GM23338 (cell line): ENCODE results near the gene REV3L. TPM values are rescaled to one million over a fixed set of nuclear protein-coding genes. Genes with fewer than 3 reads are reported as not detected.

Source experiments
- ATAC-seq: fragments of 200-7000 bp; cut with Tn5 transposase; 3 replicates; pipeline ENCODE4 v1.9.1; 2020
- DNase-seq: peaks from one replicate; pipeline ENCODE4 v3.0.0-alpha.2; 2015; ENCODE audit warnings: low spot score
- H2AFZ ChIP-seq: fragments of 200-600 bp; sonication (generic); 2 replicates; pipeline ENCODE4 v1.8.0; 2016; ENCODE audit warnings: antibody characterized with exemption, mild to moderate bottlenecking, moderate library complexity
- H3F3A ChIP-seq: fragments of 200-600 bp; sonication (generic); replicated peaks from 2 replicates; pipeline ENCODE4 v1.8.0; 2017; ENCODE audit warnings: antibody characterized with exemption, mixed run types, low read depth
- H3K27ac ChIP-seq: fragments of 200-600 bp; sonication (generic); 2 replicates; pipeline ENCODE4 v1.6.1; 2016; ENCODE audit warnings: low read depth
- H3K27me3 ChIP-seq: fragments of 200-600 bp; sonication (generic); 2 replicates; pipeline ENCODE4 v1.8.0; 2016; ENCODE audit warnings: mild to moderate bottlenecking, mixed run types, moderate library complexity; ENCODE audit not compliant: insufficient read depth
- H3K36me3 ChIP-seq: fragments of 200-600 bp; sonication (generic); 2 replicates; pipeline ENCODE4 v1.8.0; 2016; ENCODE audit warnings: mild to moderate bottlenecking; ENCODE audit not compliant: insufficient read depth
- H3K4me1 ChIP-seq: fragments of 200-600 bp; sonication (generic); 2 replicates; pipeline ENCODE4 v1.8.0; 2016; ENCODE audit warnings: mild to moderate bottlenecking, moderate library complexity; ENCODE audit not compliant: insufficient read depth
- H3K4me2 ChIP-seq: fragments of 200-600 bp; sonication (generic); 2 replicates; pipeline ENCODE4 v1.7.1; 2017; ENCODE audit warnings: mixed run types
- H3K4me3 ChIP-seq: fragments of 200-600 bp; sonication (generic); 2 replicates; pipeline ENCODE4 v1.6.1; 2016; ENCODE audit warnings: mixed run types
- H3K79me2 ChIP-seq: fragments of 200-600 bp; sonication (generic); replicated peaks from 2 replicates; pipeline ENCODE4 v1.8.0; 2017; ENCODE audit warnings: mild to moderate bottlenecking; ENCODE audit not compliant: insufficient read depth
- H3K9me2 ChIP-seq: fragments of 200-600 bp; sonication (generic); 2 replicates; pipeline ENCODE4 v1.8.0; 2017; ENCODE audit not compliant: insufficient read depth
- H4K20me1 ChIP-seq: fragments of 200-600 bp; sonication (generic); replicated peaks from 2 replicates; pipeline ENCODE4 v1.8.0; 2017; ENCODE audit warnings: mild to moderate bottlenecking; ENCODE audit not compliant: insufficient read depth
- H3K27ac Mint-ChIP-seq: 2 replicates; pipeline ENCODE4 v1.8.0; 2020; ENCODE audit warnings: inconsistent platforms, mild to moderate bottlenecking, moderate library complexity, mixed read lengths
- H3K27me3 Mint-ChIP-seq: 3 replicates; pipeline ENCODE4 v1.8.0; 2022; ENCODE audit warnings: low read depth, mild to moderate bottlenecking, moderate library complexity, mixed read lengths, inconsistent platforms; ENCODE audit not compliant: insufficient read depth, poor library complexity
- H3K36me3 Mint-ChIP-seq: 3 replicates; pipeline ENCODE4 v1.8.0; 2021; ENCODE audit warnings: low read depth, mild to moderate bottlenecking, inconsistent platforms, moderate library complexity, mixed read lengths
- H3K4me1 Mint-ChIP-seq: 3 replicates; pipeline ENCODE4 v1.8.0; 2020; ENCODE audit warnings: mild to moderate bottlenecking, inconsistent platforms, mixed read lengths
- H3K4me3 Mint-ChIP-seq: 3 replicates; pipeline ENCODE4 v1.8.0; 2021; ENCODE audit warnings: moderate library complexity, mild to moderate bottlenecking, inconsistent platforms, mixed read lengths
- H3K9me3 Mint-ChIP-seq: 3 replicates; pipeline ENCODE4 v1.8.0; 2020; ENCODE audit warnings: moderate library complexity, mild to moderate bottlenecking, inconsistent platforms, mixed read lengths
- CREB1 ChIP-seq: fragments of 250-450 bp; sonication (Bioruptor Pico); IDR thresholded peaks from 2 replicates; pipeline ENCODE4 v1.5.0; 2020; ENCODE audit warnings: low read depth, mild to moderate bottlenecking, moderate library complexity
- EZH2phosphoT487 ChIP-seq: fragments of 200-600 bp; sonication (generic); IDR thresholded peaks from one replicate; pipeline ENCODE4 v1.8.1; 2018; ENCODE audit warnings: antibody characterized with exemption; ENCODE audit not compliant: unreplicated experiment
- JUNB ChIP-seq: IDR thresholded peaks from one replicate; pipeline ENCODE4 v1.6.1; 2016; ENCODE audit warnings: antibody characterized with exemption; ENCODE audit not compliant: unreplicated experiment
- NANOG ChIP-seq: IDR thresholded peaks from 2 replicates; pipeline ENCODE4 v1.6.1; 2016; ENCODE audit warnings: antibody characterized with exemption, borderline replicate concordance
- REST ChIP-seq: IDR thresholded peaks from one replicate; pipeline ENCODE4 v1.6.1; 2018; ENCODE audit warnings: antibody characterized with exemption; ENCODE audit not compliant: unreplicated experiment
- STAT1 ChIP-seq: IDR thresholded peaks from one replicate; pipeline ENCODE4 v1.6.1; 2016; ENCODE audit warnings: antibody characterized with exemption; ENCODE audit not compliant: unreplicated experiment
- ZNF114 ChIP-seq: fragments of 250-450 bp; sonication (Bioruptor Pico); IDR thresholded peaks from 2 replicates; pipeline ENCODE4 v1.5.0; 2020; ENCODE audit warnings: mild to moderate bottlenecking, moderate library complexity
- ZNF331 ChIP-seq: fragments of 250-450 bp; sonication (Bioruptor Pico); IDR thresholded peaks from 2 replicates; pipeline ENCODE4 v1.5.0; 2020; ENCODE audit warnings: low read depth, mild to moderate bottlenecking, moderate library complexity
- polyA plus RNA-seq: library from polyadenylated mRNA; unstranded; fragments of >200 nt; fragmentation: Nextera tagmentation; extraction: Ambion mirVana; gene quantifications from 2 replicates; pipeline ENCODE4 v1.2.1, GENCODE V29; 2016
- total RNA-seq: library from RNA; depleted of rRNA; stranded (reverse); fragments of >200 nt; shearing (Covaris generic); gene quantifications from 2 replicates; pipeline ENCODE4 v1.2.3, GENCODE V29; 2014
- TF ChIP-seq, protein P1 (sequence below), 2 experiments: fragments of 200-600 bp in 1 of 2; sonication (generic) in 1 of 2; conservative IDR thresholded peaks; 2 replicates each; pipeline versions ENCODE4 v1.5.1 to v1.6.1; 2016 to 2017; ENCODE audit warnings: antibody characterized with exemption in 2 of 2, low read depth in 2 of 2, mild to moderate bottlenecking in 2 of 2, moderate library complexity in 1 of 2

REV3L gene
- total and polyA plus RNA-seq, 2 experiments from 2014 or later = 8.3 to 13.1 TPM

DNA sequence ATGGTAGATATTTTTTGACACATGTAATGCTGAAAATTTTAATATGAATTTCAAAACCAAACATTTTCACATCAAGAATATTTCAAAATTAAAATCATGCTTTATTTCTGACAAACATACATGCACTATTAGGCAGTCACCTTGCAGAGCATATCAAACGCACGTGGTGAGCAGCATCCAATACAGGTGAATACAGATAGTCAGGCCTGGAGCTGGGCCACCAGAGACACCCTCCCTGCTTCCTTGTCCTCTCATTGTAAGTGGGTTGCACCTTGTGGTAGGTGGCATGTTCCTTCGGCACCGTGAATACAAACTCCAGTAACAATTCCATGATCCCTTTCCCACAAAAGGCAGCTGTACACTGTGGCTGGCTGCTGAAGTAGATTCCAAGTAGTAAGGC is 8.9 kb downstream of the REV3L start:
- no peak for ATAC-seq
- Histone ChIP-seq H4K20me1 (peaks cover 38% of the 10 kb centered on the region), H3K36me3 (no peaks in the 10 kb centered on the region), H3K4me2 (no peak overlapping the region), H3K4me1 (peaks cover 13% of the 10 kb centered on the region), H3K9me2 (no peaks in the 10 kb centered on the region), H3K27me3 (peaks cover 40% of the 10 kb centered on the region), H3K27ac (no peak overlapping the region), H3K4me3 (no peak overlapping the region), H2AFZ (no peak overlapping the region), H3F3A (no peaks in the 10 kb centered on the region), H3K79me2 (peaks cover 32% of the 10 kb centered on the region)
- no peak for DNase-seq
- H3K9me3 Mint-ChIP-seq = no peaks in the 10 kb centered on the region
- H3K4me1 Mint-ChIP-seq = peaks cover 18% of the 10 kb centered on the region
- H3K27ac Mint-ChIP-seq = no peak overlapping the region
- H3K4me3 Mint-ChIP-seq = no peak overlapping the region
- peaks cover 29% of the 10 kb centered on the region for H3K27me3 Mint-ChIP-seq
- H3K36me3 Mint-ChIP-seq = no peaks in the 10 kb centered on the region
- TF ChIP-seq ZNF331 (no peak), NANOG (no peak), EZH2phosphoT487 (no peak), ZNF114 (CRISPR knock-in tag) (no peak), JUNB (no peak), STAT1 (no peak), REST (no peak)
- TF ChIP-seq, protein P1, sequence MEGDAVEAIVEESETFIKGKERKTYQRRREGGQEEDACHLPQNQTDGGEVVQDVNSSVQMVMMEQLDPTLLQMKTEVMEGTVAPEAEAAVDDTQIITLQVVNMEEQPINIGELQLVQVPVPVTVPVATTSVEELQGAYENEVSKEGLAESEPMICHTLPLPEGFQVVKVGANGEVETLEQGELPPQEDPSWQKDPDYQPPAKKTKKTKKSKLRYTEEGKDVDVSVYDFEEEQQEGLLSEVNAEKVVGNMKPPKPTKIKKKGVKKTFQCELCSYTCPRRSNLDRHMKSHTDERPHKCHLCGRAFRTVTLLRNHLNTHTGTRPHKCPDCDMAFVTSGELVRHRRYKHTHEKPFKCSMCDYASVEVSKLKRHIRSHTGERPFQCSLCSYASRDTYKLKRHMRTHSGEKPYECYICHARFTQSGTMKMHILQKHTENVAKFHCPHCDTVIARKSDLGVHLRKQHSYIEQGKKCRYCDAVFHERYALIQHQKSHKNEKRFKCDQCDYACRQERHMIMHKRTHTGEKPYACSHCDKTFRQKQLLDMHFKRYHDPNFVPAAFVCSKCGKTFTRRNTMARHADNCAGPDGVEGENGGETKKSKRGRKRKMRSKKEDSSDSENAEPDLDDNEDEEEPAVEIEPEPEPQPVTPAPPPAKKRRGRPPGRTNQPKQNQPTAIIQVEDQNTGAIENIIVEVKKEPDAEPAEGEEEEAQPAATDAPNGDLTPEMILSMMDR (conservative IDR thresholded peaks at IDR 0.05; ENCODE audit: low read depth in 2 of 2) = no peak

DNA sequence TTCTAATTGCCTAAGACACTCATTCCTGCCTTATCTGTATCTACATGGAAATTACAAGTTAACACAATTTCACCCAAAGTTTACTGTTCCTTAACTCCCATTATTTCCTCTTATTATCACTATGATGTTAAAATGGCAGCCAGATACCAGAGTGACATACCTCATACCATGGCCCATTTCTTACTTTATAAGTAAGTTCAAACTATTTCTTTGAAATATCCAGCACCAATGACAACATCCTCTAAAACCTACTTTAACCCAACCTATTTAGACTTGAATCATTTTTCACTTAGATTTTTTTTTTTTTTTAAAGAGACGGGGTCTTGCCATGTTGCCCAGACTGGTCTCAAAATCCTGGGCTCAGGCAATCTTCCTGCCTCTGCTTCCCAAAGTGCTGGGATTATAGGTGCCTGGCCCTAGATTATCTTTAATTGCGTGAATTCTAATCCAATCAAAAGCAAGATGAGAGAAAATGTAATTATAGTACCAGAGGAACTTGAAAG is 10.0 kb downstream of the REV3L start:
- Mint-ChIP-seq H3K27ac (no peak overlapping the region), H3K4me3 (no peak overlapping the region), H3K36me3 (no peaks in the 10 kb centered on the region), H3K9me3 (no peaks in the 10 kb centered on the region), H3K4me1 (peaks cover 13% of the 10 kb centered on the region), H3K27me3 (peaks cover 21% of the 10 kb centered on the region)
- Histone ChIP-seq H3K79me2 (peaks cover 29% of the 10 kb centered on the region), H2AFZ (no peak overlapping the region), H3K4me2 (no peak overlapping the region), H3F3A (no peaks in the 10 kb centered on the region), H3K4me1 (peaks cover 8% of the 10 kb centered on the region), H3K9me2 (no peaks in the 10 kb centered on the region), H3K4me3 (no peak overlapping the region), H4K20me1 (peaks cover 34% of the 10 kb centered on the region), H3K27ac (no peak overlapping the region), H3K36me3 (no peaks in the 10 kb centered on the region), H3K27me3 (peaks cover 31% of the 10 kb centered on the region)
- DNase-seq = no peak
- ATAC-seq = no peak
- no peak for TF ChIP-seq CREB1 (CRISPR knock-in tag)
- TF ChIP-seq NANOG = no peak
- no peak for TF ChIP-seq JUNB
